Hepatocyte (in vitro differentiated cells): ENCODE results near the gene RGCC.

Experiments
- EZH2phosphoT487 ChIP-seq: fragments of 200-600 bp; sonication (generic); IDR thresholded peaks from one replicate; pipeline ENCODE4 v1.6.1; 2018; ENCODE audit warnings: antibody characterized with exemption, mild to moderate bottlenecking, low read depth, moderate library complexity; ENCODE audit not compliant: unreplicated experiment, severe bottlenecking
- TF ChIP-seq, protein P1 (sequence below): fragments of 200-600 bp; sonication (generic); IDR thresholded peaks from 2 replicates; pipeline ENCODE4 v1.5.1; 2016; ENCODE audit warnings: antibody characterized with exemption, mild to moderate bottlenecking; ENCODE audit not compliant: poor library complexity

GRCh38 chr13:41418027-41418426 lies 39.3 kb upstream of the RGCC start:
- no peak for TF ChIP-seq EZH2phosphoT487
- TF ChIP-seq, protein P1, sequence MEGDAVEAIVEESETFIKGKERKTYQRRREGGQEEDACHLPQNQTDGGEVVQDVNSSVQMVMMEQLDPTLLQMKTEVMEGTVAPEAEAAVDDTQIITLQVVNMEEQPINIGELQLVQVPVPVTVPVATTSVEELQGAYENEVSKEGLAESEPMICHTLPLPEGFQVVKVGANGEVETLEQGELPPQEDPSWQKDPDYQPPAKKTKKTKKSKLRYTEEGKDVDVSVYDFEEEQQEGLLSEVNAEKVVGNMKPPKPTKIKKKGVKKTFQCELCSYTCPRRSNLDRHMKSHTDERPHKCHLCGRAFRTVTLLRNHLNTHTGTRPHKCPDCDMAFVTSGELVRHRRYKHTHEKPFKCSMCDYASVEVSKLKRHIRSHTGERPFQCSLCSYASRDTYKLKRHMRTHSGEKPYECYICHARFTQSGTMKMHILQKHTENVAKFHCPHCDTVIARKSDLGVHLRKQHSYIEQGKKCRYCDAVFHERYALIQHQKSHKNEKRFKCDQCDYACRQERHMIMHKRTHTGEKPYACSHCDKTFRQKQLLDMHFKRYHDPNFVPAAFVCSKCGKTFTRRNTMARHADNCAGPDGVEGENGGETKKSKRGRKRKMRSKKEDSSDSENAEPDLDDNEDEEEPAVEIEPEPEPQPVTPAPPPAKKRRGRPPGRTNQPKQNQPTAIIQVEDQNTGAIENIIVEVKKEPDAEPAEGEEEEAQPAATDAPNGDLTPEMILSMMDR: no peak
